Thyroid gland (tissue), 4 donors: ENCODE results near the gene PEDS1.

Source experiments
- POLR2A ChIP-seq, 2 donors: fragments of 450-650 bp; IDR thresholded peaks; one replicate each; pipeline ENCODE4 v1.6.1; 2017; ENCODE audit warnings: antibody characterized with exemption in 2 of 2, mild to moderate bottlenecking in 2 of 2, moderate library complexity in 1 of 2
- TF ChIP-seq, protein P1 (sequence below), 6 experiments: fragments of 200-600 bp in 3 of 6; fragments of 450-650 bp in 3 of 6; sonication (generic) in 3 of 6; IDR thresholded peaks; one replicate each; pipeline ENCODE4 v1.5.1; 2016 to 2019; ENCODE audit warnings: antibody characterized with exemption in 6 of 6, mild to moderate bottlenecking in 2 of 6, inconsistent platforms in 1 of 6, moderate library complexity in 1 of 6

DNA sequence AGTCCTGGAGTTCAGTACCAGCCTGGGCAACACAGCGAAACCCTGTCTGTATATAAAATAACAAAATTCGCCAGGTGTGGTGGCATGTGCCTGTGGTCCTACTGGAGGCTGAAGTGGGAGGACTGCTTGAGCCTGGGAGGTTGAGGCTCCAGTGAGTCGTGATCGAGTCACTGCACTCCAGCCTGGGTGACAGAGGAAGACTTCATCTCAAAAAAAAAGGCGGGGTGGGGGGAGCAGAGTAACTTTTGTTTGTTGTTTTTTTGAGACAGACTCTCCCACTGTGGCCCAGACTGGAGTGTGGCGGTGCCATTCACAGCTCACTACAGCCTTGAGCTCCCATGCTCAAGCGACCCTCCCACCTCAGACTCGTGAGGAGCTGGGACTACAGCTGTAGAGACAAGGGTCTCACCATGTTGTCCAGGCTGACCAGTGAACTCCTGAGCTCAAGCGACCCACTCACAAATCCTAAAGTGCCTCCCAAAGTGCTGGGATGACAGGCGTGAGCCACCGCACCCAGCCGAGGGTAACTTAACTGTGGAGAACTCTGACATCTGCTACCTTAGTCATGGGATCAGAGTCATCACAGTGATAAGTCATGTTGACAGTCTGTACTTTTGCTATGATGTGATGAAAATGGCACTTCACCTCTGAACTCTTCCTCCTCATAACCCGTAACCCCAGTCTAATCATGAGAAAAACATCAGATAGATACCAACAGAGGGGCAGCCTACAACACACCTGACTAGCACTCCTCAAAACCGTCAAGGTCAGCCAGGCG, 16.5 kb downstream of the PEDS1 start:
- TF ChIP-seq, protein P1, sequence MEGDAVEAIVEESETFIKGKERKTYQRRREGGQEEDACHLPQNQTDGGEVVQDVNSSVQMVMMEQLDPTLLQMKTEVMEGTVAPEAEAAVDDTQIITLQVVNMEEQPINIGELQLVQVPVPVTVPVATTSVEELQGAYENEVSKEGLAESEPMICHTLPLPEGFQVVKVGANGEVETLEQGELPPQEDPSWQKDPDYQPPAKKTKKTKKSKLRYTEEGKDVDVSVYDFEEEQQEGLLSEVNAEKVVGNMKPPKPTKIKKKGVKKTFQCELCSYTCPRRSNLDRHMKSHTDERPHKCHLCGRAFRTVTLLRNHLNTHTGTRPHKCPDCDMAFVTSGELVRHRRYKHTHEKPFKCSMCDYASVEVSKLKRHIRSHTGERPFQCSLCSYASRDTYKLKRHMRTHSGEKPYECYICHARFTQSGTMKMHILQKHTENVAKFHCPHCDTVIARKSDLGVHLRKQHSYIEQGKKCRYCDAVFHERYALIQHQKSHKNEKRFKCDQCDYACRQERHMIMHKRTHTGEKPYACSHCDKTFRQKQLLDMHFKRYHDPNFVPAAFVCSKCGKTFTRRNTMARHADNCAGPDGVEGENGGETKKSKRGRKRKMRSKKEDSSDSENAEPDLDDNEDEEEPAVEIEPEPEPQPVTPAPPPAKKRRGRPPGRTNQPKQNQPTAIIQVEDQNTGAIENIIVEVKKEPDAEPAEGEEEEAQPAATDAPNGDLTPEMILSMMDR (IDR thresholded peaks at IDR 0.05), result no peak
- no peak for TF ChIP-seq POLR2A (IDR thresholded peaks at IDR 0.05)
